DMS79 (cell line): Measurements from ENCODE around the gene ZNF516.

Experiments used
- DNase-seq: peaks from one replicate; lab custom pipeline; 2025; lab: John Stamatoyannopoulos, UW

ZNF516 gene

DNA sequence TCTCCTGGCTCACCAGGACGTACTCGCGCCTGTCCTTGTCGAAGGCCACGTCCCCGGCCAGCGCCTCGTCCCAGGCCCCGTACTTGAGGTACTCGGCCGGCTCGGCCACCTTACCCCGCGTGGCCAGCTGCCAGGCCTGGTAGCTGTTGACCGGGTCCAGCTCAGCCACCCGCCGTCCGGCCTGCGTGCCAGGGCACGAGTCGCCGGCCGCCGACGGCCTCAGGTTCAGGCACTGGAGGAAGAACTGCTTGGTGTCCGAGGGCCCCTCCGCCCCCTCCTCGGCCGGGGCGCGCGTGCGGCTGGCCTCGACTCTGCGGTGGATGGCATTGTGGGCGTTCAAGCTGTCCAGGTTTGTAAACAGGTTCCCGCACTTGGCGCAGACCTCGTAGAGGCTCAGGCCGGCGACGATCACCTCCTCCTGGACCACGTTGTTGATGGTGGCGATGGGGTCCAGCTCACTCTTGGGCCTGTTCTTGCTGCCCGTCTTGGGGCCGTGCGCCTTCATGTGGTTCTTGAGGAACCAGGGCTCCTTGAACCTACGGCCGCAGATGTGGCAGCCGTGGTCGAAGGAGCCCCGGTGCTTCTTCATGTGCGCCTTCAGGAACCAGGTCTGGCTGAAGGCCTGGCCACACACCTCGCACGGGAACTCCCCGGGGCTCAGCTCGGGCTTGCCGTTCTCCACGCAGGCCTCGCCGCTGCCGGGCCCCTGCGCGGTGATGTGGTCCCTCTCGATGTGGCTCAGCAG is 53.2 kb downstream of the ZNF516 start:
- no peak for DNase-seq

DNA sequence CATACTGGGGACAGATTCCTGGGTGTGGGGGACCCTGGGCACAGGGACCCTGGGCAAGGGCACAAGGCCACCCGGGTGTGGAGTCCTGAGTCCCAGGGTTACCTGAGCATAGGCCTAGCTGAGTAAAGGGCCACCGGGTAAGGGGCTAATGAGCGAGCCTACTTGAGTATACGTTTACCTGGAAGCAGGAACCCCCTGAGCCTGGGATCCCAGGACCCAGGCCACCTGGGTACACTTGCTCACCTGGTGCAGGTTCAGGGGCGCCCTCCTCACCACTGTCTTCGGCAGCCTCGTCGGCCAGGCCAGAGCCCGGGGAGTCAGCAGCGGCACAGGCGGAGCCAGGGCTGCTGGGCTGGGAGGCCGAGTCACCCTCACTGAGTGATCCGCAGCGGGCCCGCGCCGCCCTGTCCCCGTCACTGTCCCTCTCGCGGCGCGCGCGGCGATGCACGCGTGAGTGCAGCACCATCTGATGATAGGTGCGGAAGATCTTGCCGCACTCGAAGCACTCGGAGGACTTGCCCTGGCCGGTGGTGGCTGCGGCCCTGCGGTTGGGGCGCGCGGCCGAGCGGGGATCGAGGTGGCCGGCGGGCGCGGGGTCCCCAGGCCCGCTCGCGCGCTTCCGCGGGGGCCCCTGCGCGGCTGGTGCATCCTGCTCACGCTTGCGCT is 53.9 kb downstream of the ZNF516 start:
- DNase-seq = no peak

DNA sequence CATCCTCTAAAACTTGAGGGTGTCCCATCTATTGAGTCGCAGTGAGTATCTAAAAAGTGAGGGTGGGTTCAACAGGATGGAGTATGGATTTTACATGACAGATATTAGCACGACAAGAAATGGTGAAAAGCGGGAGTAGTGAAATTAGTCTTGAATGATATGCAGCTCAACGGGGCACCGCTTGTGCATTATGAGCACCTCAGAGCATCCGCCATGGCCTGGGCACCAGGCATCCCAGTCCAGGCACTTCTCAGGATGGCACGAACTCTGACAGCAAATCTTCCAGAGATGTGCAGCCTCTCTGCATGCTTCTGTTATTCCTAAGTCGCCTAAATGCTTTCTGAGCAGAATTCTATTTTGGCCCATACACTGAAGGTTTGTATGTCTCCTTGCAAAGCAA is 57.1 kb downstream of the ZNF516 start:
- DNase-seq = no peak

DNA sequence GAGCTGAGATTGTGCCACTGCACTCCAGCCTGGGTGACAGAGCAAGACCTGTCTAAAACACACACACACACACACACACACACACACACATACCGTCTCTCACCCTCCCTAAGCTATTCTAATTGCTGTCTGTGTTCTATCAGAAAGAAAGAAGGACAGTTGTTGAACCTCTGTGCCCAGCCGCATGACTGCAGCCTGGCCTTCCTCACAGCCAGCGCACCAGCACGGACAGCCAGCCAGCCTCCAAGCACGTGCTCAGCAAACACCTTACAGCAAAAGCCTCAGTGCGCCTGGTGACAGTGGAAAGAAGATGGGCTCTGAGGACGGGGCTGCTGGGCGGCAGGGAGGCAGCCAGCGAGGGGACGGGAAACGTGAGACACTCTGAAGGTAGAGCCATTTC is 58.0 kb downstream of the ZNF516 start:
- no peak for DNase-seq

DNA sequence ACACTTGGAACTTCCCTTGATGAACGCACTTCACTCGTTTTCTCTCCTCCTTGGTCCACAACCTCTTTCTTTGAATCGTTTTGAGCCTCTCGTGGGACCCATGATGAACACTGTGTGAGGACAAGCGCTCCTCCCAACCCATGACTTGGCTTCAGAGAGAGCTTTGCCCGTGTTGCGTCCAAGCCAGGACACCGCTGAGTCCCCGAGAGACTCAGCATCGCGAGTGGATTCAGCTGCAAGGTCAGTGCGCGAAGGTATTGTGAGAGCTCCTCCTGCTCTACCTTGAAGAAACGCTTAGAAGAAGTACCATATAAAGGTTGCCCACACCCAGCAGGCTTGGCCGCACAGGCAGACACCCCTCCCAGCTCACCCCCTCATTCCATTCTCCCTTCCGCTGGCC is 58.7 kb downstream of the ZNF516 start:
- DNase-seq = no peak

DNA sequence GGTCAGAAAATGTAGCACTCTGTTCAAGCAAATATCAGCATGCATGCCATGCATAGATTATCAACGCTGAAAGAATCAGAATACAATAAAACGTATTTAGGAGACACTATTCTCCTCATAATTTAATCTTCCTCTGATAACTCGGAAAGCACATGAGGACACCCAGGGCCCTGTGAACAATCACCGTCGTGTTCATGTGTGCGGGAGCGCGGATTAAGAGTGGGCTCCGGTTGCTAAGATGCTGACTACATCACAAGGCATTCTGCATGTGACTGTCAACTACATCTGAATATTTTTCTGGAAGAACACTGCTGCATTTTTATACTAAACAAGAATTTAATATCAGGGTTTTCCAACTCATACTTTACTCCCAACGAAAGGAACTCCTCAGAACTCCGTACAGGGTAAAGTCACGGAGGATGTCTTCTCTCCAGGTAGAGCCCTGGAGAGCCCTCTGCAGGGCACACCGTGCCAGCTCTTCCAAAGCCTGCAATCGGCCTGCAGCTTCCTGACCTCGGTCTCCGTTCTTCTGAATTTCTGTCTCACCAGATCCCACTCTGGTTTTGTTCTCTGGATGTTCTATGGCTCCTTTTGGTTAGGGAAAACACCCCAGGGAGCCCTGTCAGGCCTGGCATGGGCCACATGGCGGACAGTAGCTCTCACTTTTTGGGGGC is 59.6 kb downstream of the ZNF516 start:
- DNase-seq = no peak

DNA sequence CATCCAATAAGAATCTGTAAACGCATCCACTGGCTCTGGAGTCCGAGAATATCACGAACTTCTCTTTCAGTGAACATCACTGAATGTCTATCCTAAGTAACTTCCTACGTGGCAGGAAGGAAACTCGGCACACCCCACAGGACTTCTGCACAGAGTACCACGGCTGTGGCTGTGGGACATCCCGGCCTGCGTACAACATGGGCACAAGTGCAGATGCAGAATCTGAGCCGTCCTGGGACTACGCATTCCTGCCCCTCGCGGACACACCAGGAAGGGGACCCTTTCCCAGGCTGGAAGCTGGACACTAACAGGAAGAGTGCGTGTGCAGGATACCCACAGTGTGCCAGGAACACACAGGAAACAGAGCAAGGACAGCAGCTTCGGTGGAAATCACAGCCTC is 60.6 kb downstream of the ZNF516 start:
- DNase-seq = no peak

DNA sequence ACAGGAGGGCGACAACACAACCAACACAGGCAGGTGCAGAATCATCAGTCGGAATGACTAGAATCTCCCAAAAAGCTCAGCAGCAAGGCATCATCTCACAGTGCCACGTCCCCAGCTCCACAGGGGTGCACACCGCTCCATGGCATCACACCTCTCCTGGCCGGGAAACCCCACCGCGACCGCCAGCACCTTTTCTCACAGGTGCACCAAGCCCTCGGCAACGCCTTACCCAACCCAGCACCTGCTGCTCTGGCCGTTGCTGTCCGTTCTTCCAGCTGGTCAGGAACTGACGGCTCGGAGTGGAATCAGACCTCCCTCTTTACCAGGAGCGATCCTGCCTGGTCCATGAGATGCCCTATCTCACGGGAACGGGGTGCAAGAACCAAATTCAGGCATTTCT is 61.3 kb downstream of the ZNF516 start:
- DNase-seq = no peak

DNA sequence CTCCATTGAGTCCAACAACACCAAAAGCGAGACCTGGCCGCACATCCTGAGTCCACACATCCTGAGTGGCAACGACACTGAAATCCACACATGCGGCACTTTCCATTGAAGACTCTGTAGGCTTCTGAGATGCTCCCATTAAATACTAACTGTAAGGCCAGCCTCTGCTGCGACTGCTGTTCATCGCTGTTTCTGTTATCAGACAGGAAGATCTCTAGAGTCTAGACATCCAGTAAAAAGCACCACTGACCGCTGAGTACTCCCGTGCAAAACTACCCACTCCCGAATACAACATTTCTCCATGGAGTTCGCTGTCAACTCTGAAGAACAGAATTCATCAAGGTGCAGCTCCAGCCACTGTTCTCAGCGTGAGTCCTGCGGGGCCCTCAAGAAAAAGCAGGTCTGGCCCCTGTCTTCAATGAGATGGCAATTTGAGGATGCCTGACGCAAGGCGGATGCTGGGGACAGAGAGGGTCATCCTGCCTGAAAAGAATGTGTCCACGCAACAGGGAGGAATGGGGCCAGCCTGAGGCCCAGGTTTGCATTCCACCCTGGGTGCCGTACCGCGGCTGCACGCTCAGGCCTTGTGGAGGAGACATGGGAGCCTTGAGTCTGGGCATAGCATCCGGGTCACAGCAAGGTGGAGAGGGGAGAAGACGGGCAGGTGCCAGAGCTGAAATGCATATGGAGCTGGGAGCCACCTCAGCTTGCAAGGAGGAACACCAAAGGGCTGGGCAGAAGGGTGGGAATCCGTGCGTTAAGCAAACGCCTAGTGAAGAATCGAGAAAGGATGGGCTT is 61.9 kb downstream of the ZNF516 start:
- no peak for DNase-seq

DNA sequence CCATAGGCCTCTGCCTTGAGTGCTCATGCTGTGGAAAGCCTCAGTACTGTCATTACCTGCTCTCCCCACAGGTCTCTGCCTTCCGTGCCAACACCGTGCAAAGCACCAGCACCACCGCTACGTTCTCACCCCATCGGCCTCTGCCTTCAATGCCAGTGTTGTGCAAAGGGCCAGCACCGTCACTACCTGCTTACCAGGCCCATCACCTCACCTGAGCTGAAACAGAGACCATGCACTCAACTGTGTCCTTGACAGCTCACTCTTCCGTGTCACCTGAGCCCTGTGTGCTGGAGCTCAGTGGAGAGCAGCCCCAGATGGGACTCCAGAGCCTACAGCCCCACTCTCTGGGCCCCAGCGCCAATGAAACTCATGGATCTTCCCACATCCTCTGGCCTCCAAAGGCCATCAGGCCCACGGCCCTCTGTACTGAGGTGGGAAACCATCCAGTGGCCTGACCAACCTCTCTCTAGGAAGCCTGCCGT is 62.7 kb downstream of the ZNF516 start:
- no peak for DNase-seq

DNA sequence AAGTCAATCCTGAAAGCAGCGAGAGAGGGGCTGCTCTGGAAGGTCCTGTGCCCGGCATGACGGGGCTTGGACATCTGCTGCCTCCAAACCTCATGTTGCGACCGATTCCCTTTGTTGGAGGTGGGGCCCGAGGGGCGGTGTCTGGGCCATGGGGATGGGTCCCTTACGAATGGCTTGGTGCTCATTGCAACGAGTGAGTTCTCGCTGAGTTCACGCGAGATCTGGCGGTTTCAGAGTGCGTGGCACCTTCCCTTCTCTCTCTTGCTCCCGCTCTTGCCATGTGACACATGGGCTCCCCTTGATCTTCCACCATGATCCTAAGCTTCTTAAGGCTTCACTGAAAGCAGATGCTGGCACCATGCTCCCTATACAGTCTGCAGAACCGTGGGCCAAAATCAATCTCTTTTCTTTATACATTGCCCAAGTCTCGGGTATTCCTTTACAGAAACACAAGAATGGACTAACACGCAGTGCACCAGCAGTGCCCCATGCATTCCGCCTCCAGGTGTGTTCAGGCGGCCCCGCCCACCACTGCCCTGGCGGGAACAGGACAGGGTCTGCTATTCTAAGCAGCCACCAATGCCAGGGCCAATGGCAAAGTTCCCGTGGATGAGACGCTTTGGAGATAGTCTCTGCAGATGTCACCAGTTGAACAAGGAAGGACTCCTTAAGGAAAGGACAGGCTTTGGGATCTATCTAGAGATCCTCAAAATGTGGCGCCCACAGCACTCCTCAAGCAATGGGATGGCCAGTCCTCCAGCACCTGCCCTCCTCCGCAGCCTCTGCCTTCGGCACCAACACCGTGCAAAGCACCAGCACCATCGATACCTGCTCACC is 63.4 kb downstream of the ZNF516 start:
- DNase-seq = no peak

DNA sequence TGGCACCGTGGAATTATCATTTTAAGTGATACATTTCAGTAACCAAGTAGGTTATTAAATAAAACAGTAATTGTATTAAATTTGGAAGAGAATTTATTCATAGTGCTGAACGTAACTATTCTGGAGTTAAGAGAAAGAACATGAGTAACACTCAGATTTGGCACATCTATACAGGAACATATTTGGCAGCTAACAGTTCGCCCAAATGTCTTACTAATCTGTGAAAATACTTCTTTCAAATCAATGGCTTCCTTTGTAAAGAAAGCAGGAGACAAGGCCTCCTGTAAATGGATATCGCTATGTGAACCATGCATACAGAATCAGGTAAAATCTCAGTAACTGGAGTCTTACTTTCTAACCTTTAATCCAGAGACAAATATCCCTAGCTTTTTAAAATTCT is 64.4 kb downstream of the ZNF516 start:
- DNase-seq = no peak

DNA sequence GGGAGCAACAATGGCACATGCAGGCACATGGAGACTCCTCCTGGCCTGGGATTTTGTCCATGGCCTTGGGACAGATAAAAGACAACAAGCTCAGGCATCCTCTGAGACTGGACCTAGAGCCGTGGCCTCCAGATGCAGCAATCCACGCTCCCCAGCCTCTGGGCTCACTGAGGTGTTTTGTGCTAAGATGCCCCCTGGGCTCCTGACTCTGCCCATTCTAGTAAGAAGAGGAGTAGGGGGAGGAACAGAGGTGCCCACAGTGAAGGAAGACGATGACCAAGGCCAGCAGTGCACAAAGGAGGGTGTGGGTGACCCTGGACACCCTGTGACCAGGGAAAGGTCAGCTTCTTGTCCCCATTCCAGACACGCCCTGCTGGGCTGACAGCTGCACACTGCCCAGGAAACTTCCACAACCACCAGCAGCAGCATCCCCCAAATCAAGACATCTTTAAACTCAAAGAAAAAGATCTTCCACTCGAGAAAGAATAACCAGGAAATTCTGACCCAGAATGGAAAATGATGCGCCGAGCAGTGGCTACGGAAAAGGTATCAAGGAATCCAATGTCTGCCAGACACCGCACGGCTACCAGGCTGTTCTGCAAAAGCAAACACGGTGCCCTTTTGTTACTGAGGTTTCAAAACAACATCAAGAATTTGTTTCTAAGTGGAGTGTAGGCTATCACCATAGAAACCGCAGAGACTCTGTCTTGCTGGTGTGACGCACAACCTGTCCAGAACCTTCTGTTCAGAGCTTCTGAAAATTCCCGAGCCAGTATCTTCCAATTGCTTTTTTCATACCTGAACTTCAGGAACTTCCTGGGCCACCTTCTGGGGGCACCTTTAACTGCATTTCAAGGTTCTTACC is 65.5 kb downstream of the ZNF516 start:
- no peak for DNase-seq

DNA sequence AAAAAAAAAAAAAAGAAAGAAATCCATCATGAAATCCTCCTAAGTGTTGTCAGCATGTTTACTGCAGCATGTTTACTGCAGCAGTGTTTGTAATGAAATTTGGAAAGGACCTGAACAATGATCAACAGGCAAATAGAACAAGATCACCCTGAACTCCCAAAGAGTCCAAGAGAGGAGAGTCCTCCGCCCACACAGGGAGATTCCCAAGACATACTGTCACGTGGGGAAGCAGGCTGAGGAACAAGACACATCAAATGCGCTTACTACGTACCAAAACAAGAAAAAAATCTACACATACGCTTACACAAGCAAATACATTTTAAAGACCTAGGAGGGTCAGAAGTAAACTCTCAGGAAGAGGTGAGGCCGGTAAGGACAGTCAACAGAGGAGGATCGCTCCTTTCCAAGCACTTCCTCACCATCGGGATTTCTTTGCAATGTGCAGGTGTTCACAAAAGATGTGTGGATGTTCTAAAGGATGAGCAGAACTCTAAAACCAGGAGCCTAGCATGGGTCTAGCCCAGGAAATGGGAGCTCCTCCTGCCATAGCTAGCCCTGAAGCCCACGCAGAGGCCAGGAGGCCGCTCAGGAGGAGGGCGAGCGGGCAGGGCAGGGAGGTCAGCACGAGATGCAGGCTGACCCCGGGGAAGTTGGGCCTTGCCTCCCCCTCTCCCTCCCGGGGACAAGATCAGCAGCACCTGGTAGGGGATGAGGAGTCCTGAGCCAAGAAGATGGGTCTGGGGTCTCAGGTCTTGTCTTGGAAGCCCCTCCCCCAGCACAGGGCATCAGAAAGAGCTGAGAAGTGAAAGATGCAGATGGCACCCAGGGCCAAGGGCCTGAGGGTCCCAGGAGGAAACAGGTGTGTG is 66.4 kb downstream of the ZNF516 start:
- DNase-seq = no peak

DNA sequence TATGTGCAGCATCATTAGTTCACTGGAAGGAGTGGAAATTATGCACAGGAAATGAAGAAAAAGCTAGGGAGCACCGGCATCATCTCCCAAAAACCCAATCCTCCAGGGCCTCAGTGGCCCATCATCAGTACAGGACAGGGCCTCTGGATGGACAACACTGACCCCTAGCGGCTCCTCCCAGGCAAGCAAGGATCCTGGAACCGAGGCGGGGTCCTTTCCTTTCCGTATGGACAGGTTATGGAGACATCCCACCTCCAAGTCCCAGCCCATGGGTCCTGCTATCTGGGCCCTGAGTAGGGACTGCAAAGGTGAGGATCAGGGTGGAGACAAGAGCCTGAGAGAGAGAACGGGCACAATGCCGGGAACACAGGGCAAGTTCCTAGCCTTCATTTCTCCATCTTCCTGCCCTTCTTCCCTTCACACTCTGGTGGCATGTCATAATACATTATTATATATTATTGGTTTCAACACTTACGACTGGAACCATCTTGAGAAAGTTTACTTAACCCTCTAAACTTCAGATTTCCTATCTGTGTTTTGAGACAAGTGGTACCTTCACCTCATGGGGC is 68.2 kb downstream of the ZNF516 start:
- no peak for DNase-seq

DNA sequence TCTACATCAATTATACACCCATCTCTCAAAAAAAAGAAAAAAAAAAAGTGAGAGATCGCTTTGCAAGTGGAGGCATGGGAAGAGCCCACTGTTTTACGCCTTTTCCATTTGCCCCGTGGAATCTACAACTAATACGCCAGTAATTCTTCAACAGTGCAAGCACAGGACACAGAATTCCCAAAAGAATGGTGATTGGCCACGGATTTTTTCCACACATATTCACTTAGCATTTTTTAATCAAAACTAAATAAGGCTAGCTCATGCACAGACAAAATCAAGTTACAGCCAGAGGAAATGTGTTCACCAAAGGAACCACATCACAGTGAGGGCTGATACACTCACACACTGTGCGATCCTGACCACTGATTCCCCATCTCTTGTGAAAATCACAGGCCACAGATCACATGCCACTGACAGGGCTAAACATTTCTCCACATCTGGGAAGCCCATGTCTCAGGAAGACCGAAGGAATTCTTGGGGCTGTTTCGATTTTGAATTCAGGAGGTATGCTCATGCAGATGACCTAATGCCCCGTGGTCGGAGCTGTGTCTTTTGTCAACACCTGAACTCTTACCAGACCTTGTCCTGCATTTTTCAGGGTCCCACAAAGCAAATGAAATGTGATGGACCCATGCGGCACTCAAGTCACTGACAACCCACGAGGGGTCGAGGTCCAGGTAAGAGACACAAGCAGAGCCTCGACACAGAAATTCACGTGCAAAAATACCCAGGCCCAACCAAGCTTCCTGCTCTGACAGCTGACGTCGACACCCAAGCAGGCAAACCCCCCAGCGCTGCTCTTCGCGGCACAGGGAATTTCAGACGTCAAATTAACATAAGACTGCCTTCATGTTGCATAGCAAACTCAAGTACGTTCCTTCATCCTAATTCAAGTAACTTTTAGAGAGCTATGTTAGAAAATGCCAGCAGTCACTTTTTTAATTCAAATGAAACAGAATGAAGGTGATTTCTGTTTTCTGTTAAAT is 69.6 kb downstream of the ZNF516 start:
- DNase-seq = no peak

DNA sequence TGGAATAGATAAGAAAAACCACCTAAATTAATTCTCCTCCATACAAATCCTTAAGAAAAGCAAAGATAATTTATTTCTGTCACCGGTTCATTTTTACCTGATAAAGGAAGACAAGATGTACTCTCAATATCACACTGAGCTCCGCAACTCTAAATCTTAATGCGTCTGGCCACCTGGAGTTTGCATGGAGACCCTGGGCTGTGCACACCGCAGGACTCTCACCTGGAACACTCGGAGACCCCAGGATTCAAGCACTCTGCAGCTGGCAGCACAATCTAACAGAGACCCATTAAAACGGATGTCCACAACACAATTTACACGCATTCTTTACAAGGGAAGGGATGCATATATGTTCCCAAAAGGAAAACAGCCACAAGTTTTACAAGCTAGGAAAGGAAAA is 72.2 kb downstream of the ZNF516 start:
- DNase-seq = no peak

DNA sequence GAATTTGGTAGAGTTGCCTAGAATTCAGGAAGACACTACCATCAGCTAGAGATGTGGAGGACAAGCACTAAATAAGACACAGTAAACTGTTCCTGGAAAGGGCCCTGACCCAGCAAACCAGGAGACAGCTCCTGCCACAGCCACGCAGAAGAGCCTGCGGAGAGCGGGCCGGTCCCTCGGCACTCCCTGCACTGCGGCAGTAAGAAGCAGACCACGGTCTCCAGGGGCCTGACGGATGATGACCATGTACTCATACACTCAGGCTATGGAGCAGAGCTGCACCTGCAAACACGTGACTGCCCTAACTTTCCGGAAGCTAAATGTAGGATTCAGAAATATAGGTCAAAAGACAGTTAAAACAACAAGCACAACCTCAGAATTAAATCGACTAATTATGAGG is 72.9 kb downstream of the ZNF516 start:
- DNase-seq = no peak
